Measurements from ENCODE around the gene CUZD1. TPM values are rescaled to one million over a fixed set of nuclear protein-coding genes. Genes with fewer than 3 reads are reported as not detected.

CUZD1 gene
- total RNA-seq, 2 donors from 2014 or later: not detected

- no peak for TF ChIP-seq CTCF (IDR thresholded peaks at IDR 0.05)
- ATAC-seq (ENCODE audit: insufficient number of reproducible peaks, low FRiP score, low read depth) (no peak), DNase-seq (ENCODE audit: low spot score) (no peak)
- Histone ChIP-seq H3K36me3 (peaks cover 5% of the 10 kb centered on the region), H3K4me3 (no peak overlapping the region), H3K27me3 (replicated peaks; ENCODE audit: insufficient read depth) (no peaks in the 10 kb centered on the region), H3K9me3 (no peaks in the 10 kb centered on the region), H3K27ac (no peak overlapping the region), H3K4me1 (ENCODE audit: control insufficient read depth in 1 of 2, low read depth in 2 of 2) (no peaks in the 10 kb centered on the region)
These were observed 6.6 kb upstream of the CUZD1 start for GRCh38 chr10:122852261-122852660.

DNA sequence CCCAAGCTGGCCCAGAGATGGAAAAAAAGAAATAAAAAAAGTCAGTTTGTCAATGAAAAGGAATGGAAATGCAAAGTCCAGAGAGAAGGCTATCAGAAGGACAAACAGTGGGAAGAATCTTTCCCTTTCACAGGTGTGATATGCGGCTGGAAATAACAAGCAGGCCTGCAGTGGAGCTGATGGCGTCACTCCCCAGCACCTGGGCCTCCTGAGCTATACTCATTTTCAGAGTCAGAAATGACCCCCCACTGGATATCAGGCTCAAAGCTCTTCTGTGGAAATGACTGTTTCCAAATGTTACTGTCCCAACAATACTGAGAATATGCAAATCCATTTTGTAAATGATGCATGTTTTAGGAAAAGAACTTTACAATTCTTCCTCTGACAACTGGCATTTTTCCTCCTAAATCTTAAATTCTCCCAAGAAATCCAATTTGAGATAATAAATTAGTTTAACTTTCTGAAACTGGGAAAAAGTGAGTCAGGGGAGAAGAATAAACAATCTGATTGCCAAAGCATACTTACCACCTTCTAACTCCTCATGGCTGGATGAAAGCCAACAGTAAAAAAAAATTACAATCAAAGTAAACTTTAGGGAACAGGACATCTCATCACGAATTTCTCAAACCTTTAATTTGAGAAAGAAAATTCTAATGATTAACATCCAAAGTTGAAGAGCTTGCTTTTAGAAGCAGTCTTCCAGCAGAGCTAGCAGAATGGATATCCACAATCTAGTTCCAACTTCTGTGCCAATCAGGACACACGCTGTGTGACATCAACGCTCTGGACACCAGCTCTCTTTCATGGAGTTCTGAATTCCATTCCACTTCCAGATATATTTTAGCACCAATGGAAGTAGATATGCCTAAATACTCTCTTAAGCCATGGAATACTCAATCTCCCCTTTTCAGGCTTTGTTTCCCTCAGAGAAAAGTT lies 5.3 kb upstream of the CUZD1 start:
- DNase-seq (ENCODE audit: low spot score) (no peak), ATAC-seq (ENCODE audit: insufficient number of reproducible peaks, low FRiP score, low read depth) (no peak)
- Histone ChIP-seq H3K27me3 (replicated peaks; ENCODE audit: insufficient read depth) (no peaks in the 10 kb centered on the region), H3K9me3 (no peaks in the 10 kb centered on the region), H3K27ac (no peak overlapping the region), H3K36me3 (peaks cover 5% of the 10 kb centered on the region), H3K4me3 (no peak overlapping the region), H3K4me1 (ENCODE audit: control insufficient read depth in 1 of 2, low read depth in 2 of 2) (no peaks in the 10 kb centered on the region)
- TF ChIP-seq CTCF (IDR thresholded peaks at IDR 0.05): no peak

DNA sequence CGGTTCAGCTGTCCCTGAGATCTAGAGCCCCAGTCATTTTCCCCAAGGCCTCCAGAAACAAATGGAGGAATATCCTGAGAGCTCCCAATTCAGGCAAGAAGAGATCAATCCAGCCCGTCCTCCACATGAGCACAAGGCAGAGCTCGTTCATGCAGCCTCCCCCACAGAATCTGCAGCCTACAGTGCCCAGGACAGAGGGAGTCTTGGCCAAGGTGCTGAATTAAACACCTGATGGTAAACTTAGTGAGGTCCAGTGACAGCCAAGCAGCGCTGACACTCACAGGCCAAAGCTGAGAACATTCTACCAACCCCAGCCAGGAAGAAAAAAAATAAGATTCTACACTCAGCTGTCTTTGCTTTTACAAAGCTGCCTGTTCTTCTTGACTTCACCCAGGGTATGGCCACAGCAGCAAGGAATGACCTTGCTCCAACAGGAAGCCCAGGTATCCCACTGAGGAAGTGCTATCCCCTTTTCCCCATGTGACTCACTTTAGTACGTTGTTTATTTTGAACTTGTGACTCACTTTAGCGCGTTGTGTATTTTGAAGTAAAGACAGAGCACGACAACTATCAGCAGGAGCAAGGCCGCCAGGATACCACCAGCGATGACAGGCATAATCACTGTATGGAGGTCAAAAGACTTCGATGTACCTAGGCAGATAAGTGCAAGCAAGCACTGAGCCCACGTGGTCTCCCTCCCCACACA lies 4.4 kb upstream of the CUZD1 start:
- no peak overlapping the region for H3K4me3 ChIP-seq

GRCh38 chr10:122849090-122849489 lies 3.4 kb upstream of the CUZD1 start:
- TF ChIP-seq CTCF (IDR thresholded peaks at IDR 0.05): no peak
- Histone ChIP-seq H3K27me3 (replicated peaks; ENCODE audit: insufficient read depth) (no peaks in the 10 kb centered on the region), H3K4me1 (ENCODE audit: control insufficient read depth in 1 of 2, low read depth in 2 of 2) (no peaks in the 10 kb centered on the region), H3K36me3 (peaks cover 5% of the 10 kb centered on the region), H3K4me3 (no peak overlapping the region), H3K27ac (no peak overlapping the region), H3K9me3 (no peaks in the 10 kb centered on the region)
- no peak for ATAC-seq (ENCODE audit: insufficient number of reproducible peaks, low FRiP score, low read depth)
- DNase-seq (ENCODE audit: low spot score): no peak

More for the DNA sequence above, 4.4 kb upstream of the CUZD1 start:
- Histone ChIP-seq H3K9me3 (no peaks in the 10 kb centered on the region), H3K4me1 (ENCODE audit: control insufficient read depth in 1 of 2, low read depth in 2 of 2) (no peaks in the 10 kb centered on the region), H3K27ac (no peak overlapping the region), H3K27me3 (replicated peaks; ENCODE audit: insufficient read depth) (no peaks in the 10 kb centered on the region), H3K36me3 (peaks cover 5% of the 10 kb centered on the region)
- no peak for ATAC-seq (ENCODE audit: insufficient number of reproducible peaks, low FRiP score, low read depth)
- TF ChIP-seq CTCF (IDR thresholded peaks at IDR 0.05): no peak
- DNase-seq (ENCODE audit: low spot score): no peak

Measured in thoracic aorta (tissue), 2 donors.